ENCODE results near the gene RNF121. TPM values are rescaled to one million over a fixed set of nuclear protein-coding genes. Genes with fewer than 3 reads are reported as not detected.

Gene RNF121
- total and polyA plus RNA-seq, 2 of the 8 experiments (the other 6 are each of a cell fraction or from before 2014, with no cell fraction given) = 39.7 to 51.6 TPM

GRCh38 chr11:72040491-72041363 is 111.9 kb downstream of the RNF121 start (continued):
- TF ChIP-seq EP300 (IDR thresholded peaks at IDR 0.05; ENCODE audit: borderline replicate concordance in 1 of 2, low read depth in 2 of 2, low read length in 2 of 2) (peak in 1 of 2 experiments; percentile 31; a peak in 1 of 3 replicates), SIN3A (conservative IDR thresholded peaks at IDR 0.05 in 1 of 2, IDR thresholded peaks at IDR 0.05 in 1 of 2; ENCODE audit: low read depth in 1 of 2, low read length in 2 of 2) (peak in 1 of 2 experiments; percentile 64; a peak in 1 of 4 replicates), RNF2 (IDR thresholded peaks at IDR 0.05; ENCODE audit: borderline replicate concordance, low read depth, low read length, missing control alignments, poor library complexity, severe bottlenecking) (no peak), POLR2AphosphoS5 (IDR thresholded peaks at IDR 0.05; ENCODE audit: low read depth, low read length) (no peak; the same call in 1 of the 2 replicates), BRCA1 (IDR thresholded peaks at IDR 0.05; ENCODE audit: low read depth, low read length) (no peak), POLR2A (IDR thresholded peaks at IDR 0.05; ENCODE audit: control extremely low read depth in 1 of 2, low read depth in 2 of 2, low read length in 2 of 2) (no peak; a peak in 1 of 3 replicates), CHD7 (IDR thresholded peaks at IDR 0.05; ENCODE audit: insufficient replicate concordance, low read length) (peak; percentile 53), YY1 (IDR thresholded peaks at IDR 0.05; ENCODE audit: low read depth, low read length) (peak; percentile 68; the same call in 1 of the 2 replicates), SIRT6 (IDR thresholded peaks at IDR 0.05; ENCODE audit: low read length) (no peak)

All from H1 (cell line).